Fibroblast of lung (primary cell): ENCODE data around the gene CHD5.

Source experiments
- CTCF ChIP-seq, 2 donors: IDR thresholded peaks in 1 of 2; conservative IDR thresholded peaks in 1 of 2; 1 replicate in 1 of 2; 2 replicates in 1 of 2; pipeline ENCODE4 v1.5.1; 2011 to 2012; ENCODE audit warnings: low read length in 2 of 2, control low read depth in 1 of 2, inconsistent platforms in 1 of 2, low read depth in 1 of 2, mild to moderate bottlenecking in 1 of 2
- EZH2 ChIP-seq: IDR thresholded peaks from 2 replicates; pipeline ENCODE4 v1.5.1; 2012; ENCODE audit warnings: low read length, control low read depth, mild to moderate bottlenecking; ENCODE audit errors: missing control alignments

- no peak for TF ChIP-seq CTCF (conservative IDR thresholded peaks at IDR 0.05 in 1 of 2, IDR thresholded peaks at IDR 0.05 in 1 of 2; ENCODE audit: low read depth in 1 of 2, low read length in 2 of 2)
- TF ChIP-seq EZH2 = no peak
Observed at GRCh38 chr1:6105218-6105679, 74.9 kb downstream of the CHD5 start.
